GM21447 (cell line): ENCODE measurements around the gene GPN1.
"Not testable (repeated sequence)": the region's sequence is repeated elsewhere in the genome, so short reads cannot be mapped to it uniquely, and the experiment has no call there.

Source experiments
- ATAC-seq: cut with Tn5 transposase; IDR thresholded peaks from one replicate; pipeline ENCODE4 v1.9.1; 2021; ENCODE audit not compliant: unreplicated experiment

Gene GPN1

DNA sequence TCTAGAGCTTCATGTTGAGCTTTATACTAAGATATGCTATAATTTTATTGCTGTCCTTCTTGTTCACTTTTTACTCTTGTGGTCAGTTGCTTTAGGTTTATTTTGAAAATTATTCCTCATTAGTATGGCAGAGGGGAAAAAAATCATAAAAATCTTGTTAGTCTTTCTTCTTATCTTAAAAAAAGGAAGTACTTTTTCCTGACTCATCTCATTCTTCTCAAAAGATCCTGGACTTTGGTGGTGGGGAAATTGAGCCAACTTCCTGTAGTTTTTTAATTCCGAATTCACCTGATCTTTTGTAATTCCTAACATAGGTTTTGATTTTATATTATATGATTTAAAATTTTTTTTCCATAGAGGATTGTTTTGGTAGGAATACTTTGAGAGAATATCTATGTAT lies 38.6 kb downstream of the GPN1 start:
- no peak for ATAC-seq

GRCh38 chr2:27671235-27671634 lies 42.4 kb downstream of the GPN1 start:
- no peak for ATAC-seq

GRCh38 chr2:27672723-27673486 lies 44.1 kb downstream of the GPN1 start:
- ATAC-seq, result no peak

- ATAC-seq, result no peak
Observed at GRCh38 chr2:27680571-27680970, 51.7 kb downstream of the GPN1 start.

- ATAC-seq, result no peak
Observed at GRCh38 chr2:27681841-27682240, 53.0 kb downstream of the GPN1 start.

- ATAC-seq, result not testable (repeated sequence)
Observed at GRCh38 chr2:27682334-27682771, 53.5 kb downstream of the GPN1 start.

DNA sequence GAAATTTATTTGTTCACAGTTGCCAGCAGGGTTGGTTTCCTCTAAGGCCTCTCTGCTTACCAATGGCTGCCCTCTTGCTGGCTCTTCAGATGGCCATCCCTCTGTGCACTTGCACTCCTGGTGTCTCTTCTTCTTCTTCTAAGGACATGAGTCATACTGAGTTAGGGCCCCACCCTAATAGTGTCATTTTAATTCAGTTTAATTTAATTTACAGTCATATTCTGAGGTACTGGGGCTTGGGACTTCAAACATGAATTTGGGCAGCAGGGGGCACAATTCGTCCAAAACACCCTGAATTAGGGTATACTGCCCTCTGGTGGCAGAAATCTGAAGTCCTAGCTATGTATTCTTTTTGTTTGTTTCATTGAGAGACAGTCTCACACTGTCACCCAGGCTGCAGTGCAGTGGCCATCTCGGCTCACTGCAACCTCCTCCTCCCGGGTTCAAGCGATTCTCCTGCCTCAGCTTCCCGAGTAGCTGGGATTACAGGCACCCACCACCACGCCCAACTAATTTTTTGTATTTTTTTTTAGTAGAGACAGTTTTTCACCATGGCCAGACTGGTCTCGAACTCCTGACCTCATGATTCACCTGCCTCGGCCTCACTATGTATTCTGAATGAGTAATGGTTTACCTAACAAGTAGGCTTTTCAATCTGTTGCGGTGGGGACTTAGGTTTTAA lies 54.7 kb downstream of the GPN1 start:
- peak; percentile 77 for ATAC-seq

DNA sequence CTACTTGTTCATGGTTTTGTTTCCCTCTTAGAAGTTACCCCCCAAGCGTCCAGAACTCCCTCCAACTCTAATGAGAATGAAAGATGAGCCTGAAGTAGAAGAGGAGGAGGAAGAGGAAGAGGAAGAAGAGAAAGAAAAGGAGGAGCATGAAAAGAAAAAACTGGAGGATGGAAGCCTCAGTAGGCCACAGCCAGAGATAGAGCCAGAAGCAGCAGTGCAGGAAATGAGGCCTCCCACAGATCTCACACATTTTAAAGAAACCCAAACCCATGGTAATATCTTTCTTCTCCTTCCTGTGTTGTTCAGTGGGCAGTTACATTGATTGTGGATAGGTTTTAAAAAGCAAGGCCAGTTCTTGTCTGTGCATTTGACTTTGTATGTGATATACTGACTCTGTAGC lies 56.2 kb downstream of the GPN1 start:
- ATAC-seq, result not testable (repeated sequence)

DNA sequence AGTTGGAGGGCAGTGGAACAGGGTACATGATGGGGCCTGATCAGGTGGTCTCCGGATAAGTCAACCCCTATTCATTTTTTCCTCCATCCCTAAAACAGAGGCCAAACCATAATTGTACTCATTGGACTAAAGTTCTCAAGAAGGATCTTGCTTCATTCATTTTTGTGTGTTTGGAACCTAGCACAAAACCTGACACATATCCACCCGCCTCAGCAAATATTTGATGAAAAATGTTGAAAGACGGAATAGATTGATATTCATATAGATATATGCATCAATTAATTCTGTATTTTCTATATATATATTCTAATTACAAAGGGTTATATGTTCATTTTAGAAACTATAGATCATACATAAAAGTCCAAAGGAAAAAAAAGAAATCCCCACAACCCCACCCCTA lies 56.7 kb downstream of the GPN1 start:
- no peak for ATAC-seq

GRCh38 chr2:27687232-27687631 lies 58.4 kb downstream of the GPN1 start:
- no peak for ATAC-seq

DNA sequence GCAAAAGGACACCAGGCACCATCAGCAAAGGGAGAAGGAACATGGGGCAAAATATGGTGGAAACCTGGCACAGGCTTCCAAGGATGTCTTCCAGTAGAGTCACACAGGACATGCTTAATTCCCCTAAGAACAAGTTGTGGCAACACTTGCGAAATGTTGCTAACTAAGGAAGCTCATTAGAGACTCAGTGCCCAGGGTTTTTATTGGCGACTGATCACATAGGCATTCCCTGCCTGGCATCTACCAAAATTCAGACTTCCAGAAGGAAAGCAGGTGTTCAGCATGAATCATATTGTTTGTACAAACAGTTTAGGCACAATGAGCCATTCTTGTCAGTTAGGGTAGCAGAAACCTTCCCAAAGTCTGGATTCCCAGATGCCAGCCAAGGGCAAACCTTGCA lies 60.6 kb downstream of the GPN1 start:
- no peak for ATAC-seq

DNA sequence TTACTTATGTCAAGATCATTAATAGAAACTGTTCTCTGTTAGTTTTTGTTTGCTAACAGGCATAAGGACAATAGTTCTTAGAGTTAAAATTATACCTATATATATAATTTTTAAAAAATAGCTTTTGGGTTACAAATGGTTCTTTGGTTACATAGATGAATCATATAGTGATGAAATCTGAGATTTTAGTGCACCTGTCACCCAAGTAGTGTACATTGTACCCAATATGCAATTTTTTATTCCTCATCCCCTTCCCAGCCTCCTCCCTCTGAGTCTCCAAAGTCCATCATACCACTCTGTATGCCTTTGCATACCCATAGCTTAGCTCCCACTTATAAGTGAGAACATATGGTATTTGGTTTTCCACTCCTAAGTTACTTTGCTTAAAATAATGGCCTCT lies 61.2 kb downstream of the GPN1 start:
- no peak for ATAC-seq

DNA sequence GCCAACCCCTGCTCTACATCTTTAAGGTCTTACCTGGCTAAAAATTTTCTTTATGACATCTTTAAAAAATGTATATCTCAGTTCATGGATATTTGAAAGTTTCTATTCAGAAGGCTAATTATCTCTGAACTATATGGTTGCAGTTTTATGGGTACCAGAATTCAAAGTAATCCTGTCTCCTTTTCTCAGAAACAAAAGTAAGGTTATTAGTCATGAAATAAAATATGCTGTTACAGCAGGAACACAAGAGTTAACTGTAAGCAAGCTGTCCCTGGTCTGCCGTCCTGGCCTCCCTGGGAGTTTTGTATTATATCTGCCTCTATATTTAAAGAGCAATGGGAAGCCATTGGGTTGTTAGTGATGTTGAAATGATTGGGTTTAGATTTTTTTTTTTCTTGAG lies 68.8 kb downstream of the GPN1 start:
- no peak for ATAC-seq
